HG02938 (cell line): ENCODE measurements around the gene DGKK.
"Not testable (repeated sequence)": the region's sequence is repeated elsewhere in the genome, so short reads cannot be mapped to it uniquely, and the experiment has no call there.

Source experiments
- ATAC-seq: cut with Tn5 transposase; IDR thresholded peaks from one replicate; pipeline ENCODE4 v1.9.1; 2021; ENCODE audit warnings: mild to moderate bottlenecking, moderate library complexity; ENCODE audit not compliant: unreplicated experiment

DGKK gene

GRCh38 chrX:50430917-50431575 lies 39.6 kb downstream of the DGKK start:
- ATAC-seq: no peak

- no peak for ATAC-seq
Observed at GRCh38 chrX:50428174-50428573, 42.5 kb downstream of the DGKK start.

GRCh38 chrX:50407976-50408375 lies 62.6 kb downstream of the DGKK start:
- no peak for ATAC-seq

- ATAC-seq: no peak
Observed at GRCh38 chrX:50403903-50404302, 66.7 kb downstream of the DGKK start.

GRCh38 chrX:50402886-50403285 lies 67.7 kb downstream of the DGKK start:
- ATAC-seq: no peak

GRCh38 chrX:50393902-50394301 lies 76.7 kb downstream of the DGKK start:
- ATAC-seq: no peak

GRCh38 chrX:50386520-50386919 lies 84.1 kb downstream of the DGKK start:
- ATAC-seq: no peak

- ATAC-seq: no peak
Observed at GRCh38 chrX:50381729-50382415, 88.8 kb downstream of the DGKK start.

GRCh38 chrX:50375481-50376267 lies 95.0 kb downstream of the DGKK start:
- no peak for ATAC-seq

- no peak for ATAC-seq
Observed at GRCh38 chrX:50372966-50373365, 97.7 kb downstream of the DGKK start.

- ATAC-seq: no peak
Observed at GRCh38 chrX:50343917-50344316, 126.7 kb downstream of the DGKK start.

- no peak for ATAC-seq
Observed at GRCh38 chrX:50333308-50333707, 137.3 kb downstream of the DGKK start.

GRCh38 chrX:50332668-50333067 lies 138.0 kb downstream of the DGKK start:
- ATAC-seq: not testable (repeated sequence)

- ATAC-seq: no peak
Observed at GRCh38 chrX:50327235-50327634, 143.4 kb downstream of the DGKK start.
